Lung (tissue), 12 donors: ENCODE results near the gene MAP3K21. TPM values are rescaled to one million over a fixed set of nuclear protein-coding genes. Genes with fewer than 3 reads are reported as not detected.

Experiments
- ATAC-seq: fragments of 200-7000 bp; cut with Tn5 transposase; one replicate; pipeline ENCODE4 v1.9.1; 2020; ENCODE audit warnings: moderate number of reproducible peaks; ENCODE audit not compliant: insufficient read depth, low FRiP score
- DNase-seq, 3 donors: peaks; one replicate each; pipeline ENCODE4 v3.0.0-alpha.2; 2013 to 2017
- H3K27ac ChIP-seq, 2 donors: one replicate each; pipeline ENCODE4 v1.5.1; 2013; ENCODE audit warnings: mild to moderate bottlenecking in 2 of 2, moderate library complexity in 2 of 2, control low read depth in 1 of 2, inconsistent platforms in 1 of 2, low read depth in 1 of 2, low read length in 1 of 2
- H3K27me3 ChIP-seq, 3 donors: one replicate each; pipeline ENCODE4 v1.5.1; 2013; ENCODE audit warnings: low read length in 2 of 3; ENCODE audit not compliant: control insufficient read depth in 3 of 3, insufficient read depth in 3 of 3
- H3K36me3 ChIP-seq, 4 donors: one replicate each; pipeline ENCODE4 v1.5.1; 2013; ENCODE audit warnings: low read length in 4 of 4, mild to moderate bottlenecking in 1 of 4, moderate library complexity in 1 of 4; ENCODE audit not compliant: control insufficient read depth in 4 of 4, insufficient read depth in 4 of 4
- H3K4me1 ChIP-seq, 5 donors: one replicate each; pipeline ENCODE4 v1.5.1; 2013; ENCODE audit warnings: low read length in 5 of 5, mild to moderate bottlenecking in 2 of 5, moderate library complexity in 1 of 5; ENCODE audit not compliant: control insufficient read depth in 5 of 5, insufficient read depth in 5 of 5
- H3K4me3 ChIP-seq: one replicate; pipeline ENCODE4 v1.5.1; 2013; ENCODE audit warnings: mild to moderate bottlenecking, control low read depth, moderate library complexity
- H3K9ac ChIP-seq, 2 donors: one replicate each; pipeline ENCODE4 v1.5.1; 2013; ENCODE audit warnings: low read length in 2 of 2, control low read depth in 1 of 2; ENCODE audit not compliant: insufficient read depth in 1 of 2
- H3K9me3 ChIP-seq, 4 donors: one replicate each; pipeline ENCODE4 v1.5.1; 2013; ENCODE audit warnings: low read length in 3 of 4, mild to moderate bottlenecking in 1 of 4, moderate library complexity in 1 of 4; ENCODE audit not compliant: control insufficient read depth in 4 of 4, insufficient read depth in 3 of 4
- CTCF ChIP-seq: IDR thresholded peaks from 2 replicates; pipeline ENCODE4 v1.5.1; 2012; ENCODE audit warnings: mild to moderate bottlenecking; ENCODE audit errors: control extremely low read depth, extremely low read depth
- WGBS, 2 donors: extraction: QIAGEN DNeasy Blood & Tissue Kit; methylation state at CpG; one replicate each; pipeline ENCODE4 v1.1.7; 2013; 5-methylcytosine and 5-hydroxymethylcytosine counted together
- polyA plus RNA-seq, 2 donors: library from polyadenylated mRNA; stranded (reverse); fragments of 200-250 nt; gene quantifications; one replicate each; pipeline ENCODE4 v1.2.1, GENCODE V29; 2013
- total RNA-seq, 2 donors: library from RNA; depleted of rRNA in 1 of 2; stranded (reverse); fragments of >200 nt in 1 of 2; gene quantifications; one replicate each; pipeline ENCODE4 v1.2.1, GENCODE V29; 2014 to 2021
- donor health status: control.
- donor health status: control.
- donor health status: Bipolar disorder and iron deficiency.
- donor health status: healthy.
- donor health status: DM: yes; HTN: yes; CAD: no.

Gene MAP3K21
- total and polyA plus RNA-seq, 4 donors = 3.2 to 11.4 (median 5.7) TPM

- 39 to 60% methylated on average over 5 of the region's 5 CpGs for WGBS, 2 donors
- H3K36me3 ChIP-seq = no peaks in the 10 kb centered on the region
- TF ChIP-seq CTCF = no peak
- H3K4me1 ChIP-seq = peaks cover 0 to 10% (median 0%) of the 10 kb centered on the region in 5 donors
- H3K9ac ChIP-seq = no peak overlapping the region
- no peak for DNase-seq
- no peak for ATAC-seq
- peaks cover 0 to 2% (median 0%) of the 10 kb centered on the region in 4 donors for H3K9me3 ChIP-seq
- peak overlapping the region in 1 of 2 donors; percentile 63 for H3K27ac ChIP-seq
- H3K27me3 ChIP-seq = no peaks in the 10 kb centered on the region
- H3K4me3 ChIP-seq = no peak overlapping the region
Measured at GRCh38 chr1:233290396-233291034, 37.0 kb upstream of the MAP3K21 start.

DNA sequence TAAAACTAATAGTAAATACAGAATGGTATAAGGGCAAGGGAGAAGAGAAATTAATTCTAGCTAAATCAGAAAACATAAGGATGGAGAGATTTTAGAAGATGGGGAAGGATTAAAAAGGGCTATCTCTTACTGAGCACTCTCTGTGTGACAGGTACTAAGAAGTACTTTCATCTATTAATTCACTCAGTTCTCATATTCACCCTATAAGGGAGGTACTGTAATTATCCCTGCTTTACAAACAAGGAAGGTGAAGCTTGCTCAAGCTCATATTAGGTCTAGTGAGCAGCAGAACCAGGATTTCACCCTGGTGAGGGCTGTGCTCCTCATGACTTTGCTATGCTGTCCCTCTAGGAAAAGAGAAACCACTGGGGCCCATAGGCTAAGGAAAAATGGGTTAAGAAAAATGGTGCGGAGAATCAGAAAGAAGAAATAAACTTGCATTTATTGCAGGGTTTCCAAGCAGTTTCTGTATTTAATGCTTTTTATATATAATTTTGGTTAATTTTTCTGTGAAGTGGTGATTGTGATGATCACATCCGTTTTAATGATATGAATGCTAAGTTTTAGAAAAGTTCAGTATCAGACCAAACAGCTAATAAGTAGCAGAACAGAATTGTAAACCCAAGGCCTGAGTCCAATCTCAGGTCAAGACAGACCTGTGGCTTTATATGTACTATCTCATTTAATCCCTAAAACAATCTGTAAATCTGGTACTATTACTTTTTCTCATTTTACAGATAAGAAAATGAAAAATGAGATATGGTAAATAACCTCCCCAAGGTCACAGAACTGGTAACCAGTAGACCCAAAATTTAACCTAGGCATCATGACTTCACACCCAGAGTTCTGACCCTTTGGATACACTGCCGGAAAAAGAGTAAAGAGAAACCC, 33.7 kb upstream of the MAP3K21 start:
- WGBS, 2 donors = 92 to 98% methylated on average over 3 of the region's 3 CpGs
- TF ChIP-seq CTCF = no peak
- Histone ChIP-seq H3K27me3 (peaks cover 0 to 7% (median 0%) of the 10 kb centered on the region in 3 donors), H3K36me3 (no peaks in the 10 kb centered on the region), H3K9ac (no peak overlapping the region), H3K4me3 (no peak overlapping the region), H3K9me3 (no peaks in the 10 kb centered on the region), H3K4me1 (peaks cover 0 to 10% (median 3%) of the 10 kb centered on the region in 5 donors), H3K27ac (no peak overlapping the region)
- ATAC-seq = no peak
- no peak for DNase-seq

DNA sequence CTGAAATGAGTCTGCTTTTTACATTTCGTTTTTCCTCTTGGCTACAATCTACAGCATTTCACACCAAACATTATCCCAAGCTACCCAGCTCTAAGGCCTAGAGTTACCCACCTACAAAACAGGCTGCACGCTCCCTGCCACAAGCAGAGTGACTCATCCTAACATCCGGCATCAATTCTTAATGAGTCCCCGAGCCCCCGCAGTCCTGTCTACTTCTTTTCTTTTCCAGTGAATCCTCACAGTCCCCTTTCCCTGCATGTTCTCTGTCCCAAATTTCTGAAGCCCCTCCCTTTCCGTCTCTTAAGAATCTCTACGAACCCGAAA, 32.6 kb upstream of the MAP3K21 start:
- H3K36me3 ChIP-seq = no peaks in the 10 kb centered on the region

More for the DNA sequence above, 32.6 kb upstream of the MAP3K21 start:
- Histone ChIP-seq H3K27ac (peak overlapping the region in 1 of 2 donors; percentile 64), H3K27me3 (peaks cover 0 to 7% (median 0%) of the 10 kb centered on the region in 3 donors), H3K9me3 (no peaks in the 10 kb centered on the region), H3K9ac (no peak overlapping the region), H3K4me3 (peak overlapping the region; percentile 28), H3K4me1 (peaks cover 0 to 10% (median 3%) of the 10 kb centered on the region in 5 donors)
- ATAC-seq (no peak), DNase-seq (peak in 2 of 3 donors; percentile 25 to 26)
- TF ChIP-seq CTCF = no peak
- WGBS, 2 donors = 8 to 11% methylated on average over 8 of the region's 8 CpGs
